Mucosa of descending colon (tissue), 3 donors: Measurements from ENCODE around the gene FCRLB. TPM values are rescaled to one million over a fixed set of nuclear protein-coding genes. Genes with fewer than 3 reads are reported as not detected.

Experiments
- ATAC-seq: fragments of 200-7000 bp; cut with Tn5 transposase; one replicate; pipeline ENCODE4 v1.9.1; 2020; ENCODE audit warnings: mild to moderate bottlenecking, moderate library complexity
- DNase-seq, 3 donors: peaks; one replicate each; pipeline ENCODE4 v3.0.0-alpha.2; 2020
- H3K36me3 ChIP-seq: fragments of 200-600 bp; one replicate; pipeline ENCODE4 v1.8.0; 2021; ENCODE audit warnings: low read depth, mild to moderate bottlenecking
- H3K4me1 ChIP-seq: fragments of 200-600 bp; one replicate; pipeline ENCODE4 v1.8.0; 2021; ENCODE audit warnings: low read depth, mild to moderate bottlenecking
- H3K4me3 ChIP-seq: fragments of 200-600 bp; one replicate; pipeline ENCODE4 v1.8.0; 2021; ENCODE audit warnings: mild to moderate bottlenecking
- H3K9me3 ChIP-seq: fragments of 200-600 bp; one replicate; pipeline ENCODE4 v1.8.0; 2021; ENCODE audit warnings: mild to moderate bottlenecking
- intact Hi-C, 2 donors: fragments of 100-400 bp; cut with DNase I in 1 of 2; cut with micrococcal nuclease in 1 of 2; formaldehyde crosslinking; loops; one replicate each; pipeline versions ENCODE4 v1.11.0 to v1.11.1; 2022; cut with DNase I, micrococcal nuclease
- total RNA-seq, 3 donors: library from RNA; stranded (reverse); fragmentation: NEBNext Ultra II Directional in 2 of 3; extraction: Animal tissue kit (Norgen Biotek cat#: 25700) in 2 of 3; gene quantifications; one replicate each; pipeline versions ENCODE4 v1.2.1 to v1.2.4, GENCODE V29; 2021 to 2023
- TF ChIP-seq, protein P1 (sequence below): fragments of 200-600 bp; IDR thresholded peaks from one replicate; pipeline ENCODE4 v1.8.0; 2022; ENCODE audit warnings: antibody characterized with exemption, mild to moderate bottlenecking
- donor health status: DM: no; HTN: no; CAD: no; lungs with moderate emphysema.
- donor health status: DM: no; HTN: no; CAD: no.
- donor health status: DM: no; HTN: yes; CAD: no.

The FCRLB gene
- total RNA-seq, 3 donors from 2014 or later: 0.28 TPM; not detected in 2

- Histone ChIP-seq H3K9me3 (no peaks in the 10 kb centered on the region), H3K4me3 (no peak overlapping the region), H3K4me1 (peaks cover 5% of the 10 kb centered on the region), H3K36me3 (no peaks in the 10 kb centered on the region)
- ATAC-seq (no peak), DNase-seq (no peak)
- intact Hi-C loops: no loop called here
- TF ChIP-seq, protein P1, sequence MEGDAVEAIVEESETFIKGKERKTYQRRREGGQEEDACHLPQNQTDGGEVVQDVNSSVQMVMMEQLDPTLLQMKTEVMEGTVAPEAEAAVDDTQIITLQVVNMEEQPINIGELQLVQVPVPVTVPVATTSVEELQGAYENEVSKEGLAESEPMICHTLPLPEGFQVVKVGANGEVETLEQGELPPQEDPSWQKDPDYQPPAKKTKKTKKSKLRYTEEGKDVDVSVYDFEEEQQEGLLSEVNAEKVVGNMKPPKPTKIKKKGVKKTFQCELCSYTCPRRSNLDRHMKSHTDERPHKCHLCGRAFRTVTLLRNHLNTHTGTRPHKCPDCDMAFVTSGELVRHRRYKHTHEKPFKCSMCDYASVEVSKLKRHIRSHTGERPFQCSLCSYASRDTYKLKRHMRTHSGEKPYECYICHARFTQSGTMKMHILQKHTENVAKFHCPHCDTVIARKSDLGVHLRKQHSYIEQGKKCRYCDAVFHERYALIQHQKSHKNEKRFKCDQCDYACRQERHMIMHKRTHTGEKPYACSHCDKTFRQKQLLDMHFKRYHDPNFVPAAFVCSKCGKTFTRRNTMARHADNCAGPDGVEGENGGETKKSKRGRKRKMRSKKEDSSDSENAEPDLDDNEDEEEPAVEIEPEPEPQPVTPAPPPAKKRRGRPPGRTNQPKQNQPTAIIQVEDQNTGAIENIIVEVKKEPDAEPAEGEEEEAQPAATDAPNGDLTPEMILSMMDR: no peak
Measured at GRCh38 chr1:161728376-161729226, 7.3 kb downstream of the FCRLB start.

DNA sequence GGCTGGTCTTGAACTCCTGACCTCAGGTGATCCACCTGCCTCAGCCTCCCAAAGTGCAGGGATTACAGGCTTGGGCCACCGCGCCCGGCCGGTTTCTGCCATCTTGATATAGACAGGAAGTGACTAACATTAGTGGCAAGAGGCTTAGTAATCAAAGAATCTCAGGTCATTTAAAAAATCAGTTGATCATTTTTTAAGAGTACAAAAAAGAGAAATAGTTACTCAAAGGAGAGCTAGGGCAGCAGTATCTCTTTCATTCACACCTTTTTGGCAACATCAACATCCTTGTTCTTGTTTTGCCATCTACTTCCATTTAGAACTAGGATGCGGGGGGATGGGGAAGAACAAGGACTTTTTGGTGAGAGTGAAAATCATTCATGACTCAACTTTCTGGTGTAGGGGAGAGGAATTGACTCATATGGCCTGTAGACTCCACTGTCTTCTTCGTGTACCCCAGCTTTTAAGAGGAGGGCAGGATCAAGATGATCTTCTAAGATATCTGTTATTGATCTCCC lies 8.8 kb downstream of the FCRLB start:
- intact Hi-C loops: no loop called here
- ATAC-seq (no peak), DNase-seq (no peak)
- H3K4me3 ChIP-seq: no peak overlapping the region
- no peaks in the 10 kb centered on the region for H3K36me3 ChIP-seq
- peaks cover 5% of the 10 kb centered on the region for H3K4me1 ChIP-seq
- no peaks in the 10 kb centered on the region for H3K9me3 ChIP-seq
- TF ChIP-seq, protein P1: no peak

DNA sequence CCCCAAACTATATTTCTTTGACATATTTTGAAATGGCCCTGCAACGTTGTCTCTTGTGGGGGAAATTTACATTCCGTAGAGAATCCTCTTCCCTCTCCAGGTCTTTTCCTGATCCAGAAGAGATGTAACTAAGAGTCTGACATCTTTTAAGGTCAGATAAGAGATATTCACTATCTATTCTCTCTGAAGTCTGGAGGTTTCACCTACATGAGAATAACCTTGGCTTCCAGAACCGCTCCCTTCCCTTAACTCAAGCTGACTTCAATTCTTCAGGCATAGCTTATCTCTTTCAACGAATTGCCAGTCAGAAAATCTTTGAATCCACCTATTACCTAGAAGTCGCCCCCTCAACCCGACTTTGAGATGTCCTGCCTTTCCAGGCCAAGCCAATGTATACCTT lies 9.9 kb downstream of the FCRLB start:
- TF ChIP-seq, protein P1: no peak
- intact Hi-C loops: no loop called here
- no peak for ATAC-seq

GRCh38 chr1:161731981-161732718 lies 10.8 kb downstream of the FCRLB start:
- Histone ChIP-seq H3K4me1 (peaks cover 3% of the 10 kb centered on the region), H3K9me3 (no peaks in the 10 kb centered on the region), H3K4me3 (no peak overlapping the region), H3K36me3 (no peaks in the 10 kb centered on the region)
- TF ChIP-seq, protein P1: no peak
- intact Hi-C loops: no loop called here
- ATAC-seq (no peak), DNase-seq (no peak)

More for the DNA sequence above, 9.9 kb downstream of the FCRLB start:
- H3K4me3 ChIP-seq: no peak overlapping the region
- H3K9me3 ChIP-seq: no peaks in the 10 kb centered on the region
- no peaks in the 10 kb centered on the region for H3K36me3 ChIP-seq
- DNase-seq: no peak
- peaks cover 5% of the 10 kb centered on the region for H3K4me1 ChIP-seq

DNA sequence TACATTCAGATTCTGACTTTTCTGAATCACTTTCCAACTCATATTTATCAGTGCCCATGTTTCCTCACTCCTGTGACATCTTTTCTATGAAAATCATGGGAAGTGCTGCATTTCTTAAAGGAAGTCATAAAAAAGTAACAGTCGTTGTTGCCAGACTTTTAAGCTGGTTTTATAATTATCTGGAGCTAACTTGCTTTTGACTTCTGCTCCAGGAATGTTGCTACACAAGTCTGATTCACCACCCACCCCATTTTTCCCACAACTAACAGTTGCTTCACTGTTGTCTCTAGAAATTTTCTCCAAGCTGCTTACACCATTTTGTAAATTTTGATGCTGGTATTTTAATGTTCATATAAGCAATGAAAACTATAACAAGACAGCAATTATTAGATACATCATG lies 12.2 kb downstream of the FCRLB start:
- Histone ChIP-seq H3K4me3 (no peak overlapping the region), H3K4me1 (no peaks in the 10 kb centered on the region), H3K9me3 (no peaks in the 10 kb centered on the region), H3K36me3 (no peaks in the 10 kb centered on the region)
- no peak for DNase-seq
- intact Hi-C loops: no loop called here
- TF ChIP-seq, protein P1: no peak
- no peak for ATAC-seq
